Smooth muscle cell (in vitro differentiated cells): ENCODE data around the gene ALDH1L1. TPM values are rescaled to one million over a fixed set of nuclear protein-coding genes. Genes with fewer than 3 reads are reported as not detected.

Experiments
- DNase-seq: peaks from one replicate; lab custom pipeline; 2025; ENCODE audit not compliant: unreplicated experiment; lab: John Stamatoyannopoulos, UW
- H2AFZ ChIP-seq: fragments of 200-600 bp; sonication (generic); 2 replicates; pipeline ENCODE4 v1.6.0; 2016; ENCODE audit warnings: antibody characterized with exemption, low read depth, mild to moderate bottlenecking
- H3F3A ChIP-seq: fragments of 200-600 bp; sonication (generic); 2 replicates; pipeline ENCODE4 v1.6.0; 2017; ENCODE audit warnings: antibody characterized with exemption, low read depth
- H3K27ac ChIP-seq: fragments of 200-600 bp; sonication (generic); 2 replicates; pipeline ENCODE4 v1.5.1; 2016; ENCODE audit warnings: low read depth, mild to moderate bottlenecking
- H3K27me3 ChIP-seq: fragments of 200-600 bp; sonication (generic); 2 replicates; pipeline ENCODE4 v1.6.1; 2016; ENCODE audit warnings: low read depth, mild to moderate bottlenecking
- H3K36me3 ChIP-seq: fragments of 200-600 bp; sonication (generic); 2 replicates; pipeline ENCODE4 v1.5.1; 2016; ENCODE audit warnings: low read depth
- H3K4me1 ChIP-seq: fragments of 200-600 bp; sonication (generic); 2 replicates; pipeline ENCODE4 v1.5.1; 2016; ENCODE audit warnings: low read depth
- H3K4me2 ChIP-seq: fragments of 200-600 bp; sonication (generic); 2 replicates; pipeline ENCODE4 v1.6.0; 2016; ENCODE audit warnings: mild to moderate bottlenecking
- H3K4me3 ChIP-seq: fragments of 200-600 bp; sonication (generic); 2 replicates; pipeline ENCODE4 v1.5.1; 2016; ENCODE audit warnings: mild to moderate bottlenecking
- H3K79me2 ChIP-seq: fragments of 200-600 bp; sonication (generic); 2 replicates; pipeline ENCODE4 v1.6.0; 2016; ENCODE audit warnings: low read depth, mild to moderate bottlenecking
- H3K9ac ChIP-seq: fragments of 200-600 bp; sonication (generic); 2 replicates; pipeline ENCODE4 v1.6.0; 2016; ENCODE audit warnings: low read depth
- H3K9me3 ChIP-seq: fragments of 200-600 bp; sonication (generic); replicated peaks from 2 replicates; pipeline ENCODE4 v1.5.1; 2016; ENCODE audit warnings: low read depth
- H4K20me1 ChIP-seq: fragments of 200-600 bp; sonication (generic); 2 replicates; pipeline ENCODE4 v1.6.0; 2016; ENCODE audit warnings: low read depth
- CTCF ChIP-seq: fragments of 200-600 bp; sonication (generic); IDR thresholded peaks from 2 replicates; pipeline ENCODE4 v1.5.1; 2017; ENCODE audit warnings: borderline replicate concordance, mild to moderate bottlenecking, antibody characterized with exemption; ENCODE audit not compliant: insufficient read depth, poor library complexity, severe bottlenecking
- WGBS: methylation state at CpG from one replicate; pipeline ENCODE4 v1.1.7; 2016; ENCODE audit warnings: low lambda C conversion rate; 5-methylcytosine and 5-hydroxymethylcytosine counted together
- polyA plus RNA-seq: library from polyadenylated mRNA; unstranded; fragments of >200 nt; fragmentation: Nextera tagmentation; extraction: Ambion mirVana; gene quantifications from 2 replicates; pipeline ENCODE4 v1.2.1, GENCODE V29; 2016
- total RNA-seq: library from RNA; depleted of rRNA; stranded (reverse); fragments of >200 nt; gene quantifications from 2 replicates; pipeline ENCODE4 v1.2.3, GENCODE V29; 2014

Gene ALDH1L1
- total and polyA plus RNA-seq, 2 experiments from 2014 or later: 0.48 TPM; not detected in 1

GRCh38 chr3:126057501-126057819 is 122.9 kb downstream of the ALDH1L1 start:
- H2AFZ ChIP-seq: no peak overlapping the region
- H3K9me3 ChIP-seq: no peaks in the 10 kb centered on the region
- TF ChIP-seq CTCF: no peak
- no peak overlapping the region for H3K4me3 ChIP-seq
- H3K9ac ChIP-seq: no peak overlapping the region
- no peaks in the 10 kb centered on the region for H3K4me1 ChIP-seq
- no peak for DNase-seq
- H4K20me1 ChIP-seq: no peaks in the 10 kb centered on the region
- H3K36me3 ChIP-seq: no peaks in the 10 kb centered on the region
- no peak overlapping the region for H3K4me2 ChIP-seq
- H3K79me2 ChIP-seq: no peaks in the 10 kb centered on the region
- H3K27me3 ChIP-seq: no peaks in the 10 kb centered on the region
- 84% methylated on average over 9 of the region's 10 CpGs for WGBS
- H3F3A ChIP-seq: no peaks in the 10 kb centered on the region
- H3K27ac ChIP-seq: no peak overlapping the region

- H3K9me3 ChIP-seq: no peaks in the 10 kb centered on the region
- no peaks in the 10 kb centered on the region for H4K20me1 ChIP-seq
- no peak overlapping the region for H3K9ac ChIP-seq
- H3K4me1 ChIP-seq: no peaks in the 10 kb centered on the region
- 72% methylated on average over 14 of the region's 14 CpGs for WGBS
- no peaks in the 10 kb centered on the region for H3K36me3 ChIP-seq
- no peak overlapping the region for H3K27ac ChIP-seq
- no peak overlapping the region for H2AFZ ChIP-seq
- no peak overlapping the region for H3K4me3 ChIP-seq
- TF ChIP-seq CTCF: no peak
- H3K79me2 ChIP-seq: no peaks in the 10 kb centered on the region
- no peak for DNase-seq
- no peaks in the 10 kb centered on the region for H3F3A ChIP-seq
- H3K27me3 ChIP-seq: no peaks in the 10 kb centered on the region
- H3K4me2 ChIP-seq: no peak overlapping the region
Observed at GRCh38 chr3:126056681-126057500, 123.5 kb downstream of the ALDH1L1 start.

GRCh38 chr3:126056088-126056487 is 124.3 kb downstream of the ALDH1L1 start:
- Histone ChIP-seq H3K4me1 (no peaks in the 10 kb centered on the region), H3F3A (no peaks in the 10 kb centered on the region), H3K9ac (no peak overlapping the region), H3K9me3 (no peaks in the 10 kb centered on the region), H2AFZ (no peak overlapping the region), H3K4me2 (no peak overlapping the region), H4K20me1 (no peaks in the 10 kb centered on the region), H3K27me3 (no peaks in the 10 kb centered on the region), H3K36me3 (no peaks in the 10 kb centered on the region), H3K79me2 (no peaks in the 10 kb centered on the region), H3K27ac (no peak overlapping the region), H3K4me3 (no peak overlapping the region)
- no peak for DNase-seq
- WGBS: 97% methylated on average over 10 of the region's 10 CpGs
- no peak for TF ChIP-seq CTCF

GRCh38 chr3:126054870-126055269 is 125.5 kb downstream of the ALDH1L1 start:
- WGBS: 94% methylated on average over 5 of the region's 5 CpGs
- H3K36me3 ChIP-seq: no peaks in the 10 kb centered on the region
- no peaks in the 10 kb centered on the region for H4K20me1 ChIP-seq
- no peak for DNase-seq
- no peaks in the 10 kb centered on the region for H3K27me3 ChIP-seq
- no peaks in the 10 kb centered on the region for H3K9me3 ChIP-seq
- no peak for TF ChIP-seq CTCF
- no peak overlapping the region for H3K4me2 ChIP-seq
- no peak overlapping the region for H3K4me3 ChIP-seq
- no peak overlapping the region for H3K27ac ChIP-seq
- no peak overlapping the region for H2AFZ ChIP-seq
- H3K9ac ChIP-seq: no peak overlapping the region
- H3F3A ChIP-seq: no peaks in the 10 kb centered on the region
- H3K4me1 ChIP-seq: no peaks in the 10 kb centered on the region
- H3K79me2 ChIP-seq: no peaks in the 10 kb centered on the region
